GM23338 (cell line): ENCODE results near the gene NTM. TPM values are rescaled to one million over a fixed set of nuclear protein-coding genes. Genes with fewer than 3 reads are reported as not detected.

Experiments
- ATAC-seq: fragments of 200-7000 bp; cut with Tn5 transposase; 3 replicates; pipeline ENCODE4 v1.9.1; 2020
- DNase-seq: peaks from one replicate; pipeline ENCODE4 v3.0.0-alpha.2; 2015; ENCODE audit warnings: low spot score
- H2AFZ ChIP-seq: fragments of 200-600 bp; sonication (generic); 2 replicates; pipeline ENCODE4 v1.8.0; 2016; ENCODE audit warnings: antibody characterized with exemption, mild to moderate bottlenecking, moderate library complexity
- H3F3A ChIP-seq: fragments of 200-600 bp; sonication (generic); replicated peaks from 2 replicates; pipeline ENCODE4 v1.8.0; 2017; ENCODE audit warnings: antibody characterized with exemption, mixed run types, low read depth
- H3K27ac ChIP-seq: fragments of 200-600 bp; sonication (generic); 2 replicates; pipeline ENCODE4 v1.6.1; 2016; ENCODE audit warnings: low read depth
- H3K27me3 ChIP-seq: fragments of 200-600 bp; sonication (generic); 2 replicates; pipeline ENCODE4 v1.8.0; 2016; ENCODE audit warnings: mild to moderate bottlenecking, mixed run types, moderate library complexity; ENCODE audit not compliant: insufficient read depth
- H3K36me3 ChIP-seq: fragments of 200-600 bp; sonication (generic); 2 replicates; pipeline ENCODE4 v1.8.0; 2016; ENCODE audit warnings: mild to moderate bottlenecking; ENCODE audit not compliant: insufficient read depth
- H3K4me1 ChIP-seq: fragments of 200-600 bp; sonication (generic); 2 replicates; pipeline ENCODE4 v1.8.0; 2016; ENCODE audit warnings: mild to moderate bottlenecking, moderate library complexity; ENCODE audit not compliant: insufficient read depth
- H3K4me2 ChIP-seq: fragments of 200-600 bp; sonication (generic); 2 replicates; pipeline ENCODE4 v1.7.1; 2017; ENCODE audit warnings: mixed run types
- H3K4me3 ChIP-seq: fragments of 200-600 bp; sonication (generic); 2 replicates; pipeline ENCODE4 v1.6.1; 2016; ENCODE audit warnings: mixed run types
- H3K79me2 ChIP-seq: fragments of 200-600 bp; sonication (generic); replicated peaks from 2 replicates; pipeline ENCODE4 v1.8.0; 2017; ENCODE audit warnings: mild to moderate bottlenecking; ENCODE audit not compliant: insufficient read depth
- H3K9me2 ChIP-seq: fragments of 200-600 bp; sonication (generic); 2 replicates; pipeline ENCODE4 v1.8.0; 2017; ENCODE audit not compliant: insufficient read depth
- H4K20me1 ChIP-seq: fragments of 200-600 bp; sonication (generic); replicated peaks from 2 replicates; pipeline ENCODE4 v1.8.0; 2017; ENCODE audit warnings: mild to moderate bottlenecking; ENCODE audit not compliant: insufficient read depth
- H3K27ac Mint-ChIP-seq: 2 replicates; pipeline ENCODE4 v1.8.0; 2020; ENCODE audit warnings: inconsistent platforms, mild to moderate bottlenecking, moderate library complexity, mixed read lengths
- H3K27me3 Mint-ChIP-seq: 3 replicates; pipeline ENCODE4 v1.8.0; 2022; ENCODE audit warnings: low read depth, mild to moderate bottlenecking, moderate library complexity, mixed read lengths, inconsistent platforms; ENCODE audit not compliant: insufficient read depth, poor library complexity
- H3K36me3 Mint-ChIP-seq: 3 replicates; pipeline ENCODE4 v1.8.0; 2021; ENCODE audit warnings: low read depth, mild to moderate bottlenecking, inconsistent platforms, moderate library complexity, mixed read lengths
- H3K4me1 Mint-ChIP-seq: 3 replicates; pipeline ENCODE4 v1.8.0; 2020; ENCODE audit warnings: mild to moderate bottlenecking, inconsistent platforms, mixed read lengths
- H3K4me3 Mint-ChIP-seq: 3 replicates; pipeline ENCODE4 v1.8.0; 2021; ENCODE audit warnings: moderate library complexity, mild to moderate bottlenecking, inconsistent platforms, mixed read lengths
- H3K9me3 Mint-ChIP-seq: 3 replicates; pipeline ENCODE4 v1.8.0; 2020; ENCODE audit warnings: moderate library complexity, mild to moderate bottlenecking, inconsistent platforms, mixed read lengths
- EZH2phosphoT487 ChIP-seq: fragments of 200-600 bp; sonication (generic); IDR thresholded peaks from one replicate; pipeline ENCODE4 v1.8.1; 2018; ENCODE audit warnings: antibody characterized with exemption; ENCODE audit not compliant: unreplicated experiment
- NANOG ChIP-seq: IDR thresholded peaks from 2 replicates; pipeline ENCODE4 v1.6.1; 2016; ENCODE audit warnings: antibody characterized with exemption, borderline replicate concordance
- ZNF114 ChIP-seq: fragments of 250-450 bp; sonication (Bioruptor Pico); IDR thresholded peaks from 2 replicates; pipeline ENCODE4 v1.5.0; 2020; ENCODE audit warnings: mild to moderate bottlenecking, moderate library complexity
- ZNF331 ChIP-seq: fragments of 250-450 bp; sonication (Bioruptor Pico); IDR thresholded peaks from 2 replicates; pipeline ENCODE4 v1.5.0; 2020; ENCODE audit warnings: low read depth, mild to moderate bottlenecking, moderate library complexity
- polyA plus RNA-seq: library from polyadenylated mRNA; unstranded; fragments of >200 nt; fragmentation: Nextera tagmentation; extraction: Ambion mirVana; gene quantifications from 2 replicates; pipeline ENCODE4 v1.2.1, GENCODE V29; 2016
- total RNA-seq: library from RNA; depleted of rRNA; stranded (reverse); fragments of >200 nt; shearing (Covaris generic); gene quantifications from 2 replicates; pipeline ENCODE4 v1.2.3, GENCODE V29; 2014
- TF ChIP-seq, protein P1 (sequence below): fragments of 250-450 bp; sonication (Bioruptor Pico); IDR thresholded peaks from 2 replicates; pipeline ENCODE4 v1.5.0; 2020; ENCODE audit warnings: mild to moderate bottlenecking, moderate library complexity
- TF ChIP-seq, protein P2 (sequence below), 2 experiments: fragments of 200-600 bp in 1 of 2; sonication (generic) in 1 of 2; conservative IDR thresholded peaks; 2 replicates each; pipeline versions ENCODE4 v1.5.1 to v1.6.1; 2016 to 2017; ENCODE audit warnings: antibody characterized with exemption in 2 of 2, low read depth in 2 of 2, mild to moderate bottlenecking in 2 of 2, moderate library complexity in 1 of 2
- TF ChIP-seq, protein P3 (sequence below): IDR thresholded peaks from one replicate; pipeline ENCODE4 v1.6.1; 2018; ENCODE audit warnings: antibody characterized with exemption; ENCODE audit not compliant: unreplicated experiment

The NTM gene
- total and polyA plus RNA-seq, 2 experiments from 2014 or later: 10.6 to 14.6 TPM

DNA sequence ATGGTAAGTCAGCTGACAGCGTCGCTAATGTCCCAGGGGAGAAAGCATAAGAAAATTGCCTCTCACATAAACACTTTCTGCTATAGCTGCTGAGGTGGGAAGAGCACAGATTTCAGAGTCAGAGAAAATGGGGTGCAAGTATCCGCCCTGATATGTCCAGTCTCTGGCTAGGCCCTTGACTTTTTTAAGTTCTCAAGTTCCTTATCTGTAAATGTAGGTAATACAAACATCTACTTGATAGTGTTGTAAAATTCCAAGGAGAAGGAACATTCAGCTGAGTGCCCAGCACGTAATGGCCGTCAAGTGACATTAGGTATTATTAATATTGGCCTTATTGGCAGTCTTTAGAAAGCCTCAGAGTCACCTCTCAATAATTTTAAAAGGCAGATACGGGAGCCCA is 143.6 kb downstream of the NTM start (continued):
- TF ChIP-seq, protein P1, sequence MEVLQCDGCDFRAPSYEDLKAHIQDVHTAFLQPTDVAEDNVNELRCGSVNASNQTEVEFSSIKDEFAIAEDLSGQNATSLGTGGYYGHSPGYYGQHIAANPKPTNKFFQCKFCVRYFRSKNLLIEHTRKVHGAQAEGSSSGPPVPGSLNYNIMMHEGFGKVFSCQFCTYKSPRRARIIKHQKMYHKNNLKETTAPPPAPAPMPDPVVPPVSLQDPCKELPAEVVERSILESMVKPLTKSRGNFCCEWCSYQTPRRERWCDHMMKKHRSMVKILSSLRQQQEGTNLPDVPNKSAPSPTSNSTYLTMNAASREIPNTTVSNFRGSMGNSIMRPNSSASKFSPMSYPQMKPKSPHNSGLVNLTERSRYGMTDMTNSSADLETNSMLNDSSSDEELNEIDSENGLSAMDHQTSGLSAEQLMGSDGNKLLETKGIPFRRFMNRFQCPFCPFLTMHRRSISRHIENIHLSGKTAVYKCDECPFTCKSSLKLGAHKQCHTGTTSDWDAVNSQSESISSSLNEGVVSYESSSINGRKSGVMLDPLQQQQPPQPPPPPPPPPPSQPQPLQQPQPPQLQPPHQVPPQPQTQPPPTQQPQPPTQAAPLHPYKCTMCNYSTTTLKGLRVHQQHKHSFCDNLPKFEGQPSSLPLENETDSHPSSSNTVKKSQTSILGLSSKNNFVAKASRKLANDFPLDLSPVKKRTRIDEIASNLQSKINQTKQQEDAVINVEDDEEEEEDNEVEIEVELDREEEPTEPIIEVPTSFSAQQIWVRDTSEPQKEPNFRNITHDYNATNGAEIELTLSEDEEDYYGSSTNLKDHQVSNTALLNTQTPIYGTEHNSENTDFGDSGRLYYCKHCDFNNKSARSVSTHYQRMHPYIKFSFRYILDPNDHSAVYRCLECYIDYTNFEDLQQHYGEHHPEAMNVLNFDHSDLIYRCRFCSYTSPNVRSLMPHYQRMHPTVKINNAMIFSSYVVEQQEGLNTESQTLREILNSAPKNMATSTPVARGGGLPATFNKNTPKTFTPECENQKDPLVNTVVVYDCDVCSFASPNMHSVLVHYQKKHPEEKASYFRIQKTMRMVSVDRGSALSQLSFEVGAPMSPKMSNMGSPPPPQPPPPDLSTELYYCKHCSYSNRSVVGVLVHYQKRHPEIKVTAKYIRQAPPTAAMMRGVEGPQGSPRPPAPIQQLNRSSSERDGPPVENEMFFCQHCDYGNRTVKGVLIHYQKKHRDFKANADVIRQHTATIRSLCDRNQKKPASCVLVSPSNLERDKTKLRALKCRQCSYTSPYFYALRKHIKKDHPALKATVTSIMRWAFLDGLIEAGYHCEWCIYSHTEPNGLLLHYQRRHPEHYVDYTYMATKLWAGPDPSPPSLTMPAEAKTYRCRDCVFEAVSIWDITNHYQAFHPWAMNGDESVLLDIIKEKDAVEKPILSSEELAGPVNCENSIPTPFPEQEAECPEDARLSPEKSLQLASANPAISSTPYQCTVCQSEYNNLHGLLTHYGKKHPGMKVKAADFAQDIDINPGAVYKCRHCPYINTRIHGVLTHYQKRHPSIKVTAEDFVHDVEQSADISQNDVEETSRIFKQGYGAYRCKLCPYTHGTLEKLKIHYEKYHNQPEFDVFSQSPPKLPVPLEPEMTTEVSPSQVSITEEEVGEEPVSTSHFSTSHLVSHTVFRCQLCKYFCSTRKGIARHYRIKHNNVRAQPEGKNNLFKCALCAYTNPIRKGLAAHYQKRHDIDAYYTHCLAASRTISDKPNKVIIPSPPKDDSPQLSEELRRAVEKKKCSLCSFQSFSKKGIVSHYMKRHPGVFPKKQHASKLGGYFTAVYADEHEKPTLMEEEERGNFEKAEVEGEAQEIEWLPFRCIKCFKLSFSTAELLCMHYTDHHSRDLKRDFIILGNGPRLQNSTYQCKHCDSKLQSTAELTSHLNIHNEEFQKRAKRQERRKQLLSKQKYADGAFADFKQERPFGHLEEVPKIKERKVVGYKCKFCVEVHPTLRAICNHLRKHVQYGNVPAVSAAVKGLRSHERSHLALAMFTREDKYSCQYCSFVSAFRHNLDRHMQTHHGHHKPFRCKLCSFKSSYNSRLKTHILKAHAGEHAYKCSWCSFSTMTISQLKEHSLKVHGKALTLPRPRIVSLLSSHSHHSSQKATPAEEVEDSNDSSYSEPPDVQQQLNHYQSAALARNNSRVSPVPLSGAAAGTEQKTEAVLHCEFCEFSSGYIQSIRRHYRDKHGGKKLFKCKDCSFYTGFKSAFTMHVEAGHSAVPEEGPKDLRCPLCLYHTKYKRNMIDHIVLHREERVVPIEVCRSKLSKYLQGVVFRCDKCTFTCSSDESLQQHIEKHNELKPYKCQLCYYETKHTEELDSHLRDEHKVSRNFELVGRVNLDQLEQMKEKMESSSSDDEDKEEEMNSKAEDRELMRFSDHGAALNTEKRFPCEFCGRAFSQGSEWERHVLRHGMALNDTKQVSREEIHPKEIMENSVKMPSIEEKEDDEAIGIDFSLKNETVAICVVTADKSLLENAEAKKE (CRISPR knock-in tag): no peak
- TF ChIP-seq, protein P2, sequence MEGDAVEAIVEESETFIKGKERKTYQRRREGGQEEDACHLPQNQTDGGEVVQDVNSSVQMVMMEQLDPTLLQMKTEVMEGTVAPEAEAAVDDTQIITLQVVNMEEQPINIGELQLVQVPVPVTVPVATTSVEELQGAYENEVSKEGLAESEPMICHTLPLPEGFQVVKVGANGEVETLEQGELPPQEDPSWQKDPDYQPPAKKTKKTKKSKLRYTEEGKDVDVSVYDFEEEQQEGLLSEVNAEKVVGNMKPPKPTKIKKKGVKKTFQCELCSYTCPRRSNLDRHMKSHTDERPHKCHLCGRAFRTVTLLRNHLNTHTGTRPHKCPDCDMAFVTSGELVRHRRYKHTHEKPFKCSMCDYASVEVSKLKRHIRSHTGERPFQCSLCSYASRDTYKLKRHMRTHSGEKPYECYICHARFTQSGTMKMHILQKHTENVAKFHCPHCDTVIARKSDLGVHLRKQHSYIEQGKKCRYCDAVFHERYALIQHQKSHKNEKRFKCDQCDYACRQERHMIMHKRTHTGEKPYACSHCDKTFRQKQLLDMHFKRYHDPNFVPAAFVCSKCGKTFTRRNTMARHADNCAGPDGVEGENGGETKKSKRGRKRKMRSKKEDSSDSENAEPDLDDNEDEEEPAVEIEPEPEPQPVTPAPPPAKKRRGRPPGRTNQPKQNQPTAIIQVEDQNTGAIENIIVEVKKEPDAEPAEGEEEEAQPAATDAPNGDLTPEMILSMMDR (conservative IDR thresholded peaks at IDR 0.05; ENCODE audit: low read depth in 2 of 2): no peak
- TF ChIP-seq ZNF331 (CRISPR knock-in tag): no peak
- TF ChIP-seq ZNF114 (CRISPR knock-in tag): no peak

DNA sequence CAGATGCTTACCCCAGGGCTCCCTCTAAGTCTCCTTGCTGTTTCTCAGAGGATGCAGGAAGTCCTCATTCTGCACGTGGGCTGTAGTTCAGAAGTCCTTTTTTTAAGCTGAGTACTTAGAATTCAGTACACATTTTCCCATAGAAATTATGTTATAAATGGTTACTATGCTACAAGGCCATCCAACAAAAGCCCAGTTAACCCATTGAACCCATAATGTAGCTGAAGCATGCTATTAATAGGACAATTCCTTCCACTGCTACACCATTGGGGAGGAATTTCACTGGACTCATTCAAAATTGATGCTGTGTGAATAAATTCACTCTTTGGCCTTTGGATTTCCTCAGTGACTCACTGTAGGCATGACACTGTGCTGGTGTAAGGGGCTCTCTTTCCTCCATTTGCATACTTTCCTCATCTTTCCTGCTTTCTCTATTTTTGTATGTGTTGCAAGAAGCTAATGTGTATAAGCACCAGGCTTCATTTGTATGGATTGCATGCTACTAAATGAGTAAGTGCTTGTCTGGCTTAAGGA is 148.0 kb downstream of the NTM start:
- no peaks in the 10 kb centered on the region for H3K9me3 Mint-ChIP-seq
- H3K4me3 Mint-ChIP-seq: no peak overlapping the region
- Histone ChIP-seq H4K20me1 (no peaks in the 10 kb centered on the region; the same call in 1 of the 2 replicates), H3K4me3 (no peak overlapping the region), H3K27ac (no peak overlapping the region), H3K79me2 (no peaks in the 10 kb centered on the region), H3K4me2 (no peak overlapping the region), H3K9me2 (no peaks in the 10 kb centered on the region), H3K27me3 (no peaks in the 10 kb centered on the region), H3K4me1 (no peaks in the 10 kb centered on the region), H3F3A (no peaks in the 10 kb centered on the region), H3K36me3 (no peaks in the 10 kb centered on the region), H2AFZ (no peak overlapping the region)
- no peak overlapping the region for H3K27ac Mint-ChIP-seq
- no peak for DNase-seq
- no peaks in the 10 kb centered on the region for H3K27me3 Mint-ChIP-seq
- no peak for ATAC-seq
- H3K36me3 Mint-ChIP-seq: no peaks in the 10 kb centered on the region
- H3K4me1 Mint-ChIP-seq: peaks cover 4% of the 10 kb centered on the region; the same call in 2 of the 3 replicates
- TF ChIP-seq NANOG (no peak), ZNF114 (CRISPR knock-in tag) (no peak), ZNF331 (CRISPR knock-in tag) (no peak), EZH2phosphoT487 (no peak)
- TF ChIP-seq, protein P3, sequence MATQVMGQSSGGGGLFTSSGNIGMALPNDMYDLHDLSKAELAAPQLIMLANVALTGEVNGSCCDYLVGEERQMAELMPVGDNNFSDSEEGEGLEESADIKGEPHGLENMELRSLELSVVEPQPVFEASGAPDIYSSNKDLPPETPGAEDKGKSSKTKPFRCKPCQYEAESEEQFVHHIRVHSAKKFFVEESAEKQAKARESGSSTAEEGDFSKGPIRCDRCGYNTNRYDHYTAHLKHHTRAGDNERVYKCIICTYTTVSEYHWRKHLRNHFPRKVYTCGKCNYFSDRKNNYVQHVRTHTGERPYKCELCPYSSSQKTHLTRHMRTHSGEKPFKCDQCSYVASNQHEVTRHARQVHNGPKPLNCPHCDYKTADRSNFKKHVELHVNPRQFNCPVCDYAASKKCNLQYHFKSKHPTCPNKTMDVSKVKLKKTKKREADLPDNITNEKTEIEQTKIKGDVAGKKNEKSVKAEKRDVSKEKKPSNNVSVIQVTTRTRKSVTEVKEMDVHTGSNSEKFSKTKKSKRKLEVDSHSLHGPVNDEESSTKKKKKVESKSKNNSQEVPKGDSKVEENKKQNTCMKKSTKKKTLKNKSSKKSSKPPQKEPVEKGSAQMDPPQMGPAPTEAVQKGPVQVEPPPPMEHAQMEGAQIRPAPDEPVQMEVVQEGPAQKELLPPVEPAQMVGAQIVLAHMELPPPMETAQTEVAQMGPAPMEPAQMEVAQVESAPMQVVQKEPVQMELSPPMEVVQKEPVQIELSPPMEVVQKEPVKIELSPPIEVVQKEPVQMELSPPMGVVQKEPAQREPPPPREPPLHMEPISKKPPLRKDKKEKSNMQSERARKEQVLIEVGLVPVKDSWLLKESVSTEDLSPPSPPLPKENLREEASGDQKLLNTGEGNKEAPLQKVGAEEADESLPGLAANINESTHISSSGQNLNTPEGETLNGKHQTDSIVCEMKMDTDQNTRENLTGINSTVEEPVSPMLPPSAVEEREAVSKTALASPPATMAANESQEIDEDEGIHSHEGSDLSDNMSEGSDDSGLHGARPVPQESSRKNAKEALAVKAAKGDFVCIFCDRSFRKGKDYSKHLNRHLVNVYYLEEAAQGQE: no peak
